ENCODE measurements around the gene TPST1.
"Not testable (repeated sequence)": the region's sequence is repeated elsewhere in the genome, so short reads cannot be mapped to it uniquely, and the experiment has no call there.

Gene TPST1

GRCh38 chr7:66204822-66205740, at the start of gene TPST1:
TPST1 (plus strand) TSS chr7:66205334; CDS start chr7:66240426, 35,092 bp downstream.
- DNase-seq: peak; percentile 83

DNA sequence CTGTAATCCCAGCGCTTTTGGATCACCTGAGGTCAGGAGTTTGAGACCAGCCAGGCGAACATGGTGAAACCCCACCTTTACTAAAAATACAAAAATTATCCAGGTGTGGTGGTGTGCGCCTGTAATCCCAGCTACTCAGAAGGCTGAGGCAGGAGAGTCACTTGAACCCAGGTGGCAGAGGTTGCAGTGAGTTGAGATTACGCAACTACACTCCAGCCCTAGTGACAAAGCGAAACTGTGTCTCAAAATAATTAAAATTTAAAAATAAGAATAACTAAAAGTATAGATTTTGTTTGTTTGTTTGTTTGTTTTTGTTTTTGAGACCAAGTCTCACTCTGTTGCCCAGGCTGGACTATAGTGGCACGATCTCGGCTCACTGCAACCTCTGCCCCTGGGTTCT, 49.1 kb upstream of the TPST1 start:
- not testable (repeated sequence) for DNase-seq

DNA sequence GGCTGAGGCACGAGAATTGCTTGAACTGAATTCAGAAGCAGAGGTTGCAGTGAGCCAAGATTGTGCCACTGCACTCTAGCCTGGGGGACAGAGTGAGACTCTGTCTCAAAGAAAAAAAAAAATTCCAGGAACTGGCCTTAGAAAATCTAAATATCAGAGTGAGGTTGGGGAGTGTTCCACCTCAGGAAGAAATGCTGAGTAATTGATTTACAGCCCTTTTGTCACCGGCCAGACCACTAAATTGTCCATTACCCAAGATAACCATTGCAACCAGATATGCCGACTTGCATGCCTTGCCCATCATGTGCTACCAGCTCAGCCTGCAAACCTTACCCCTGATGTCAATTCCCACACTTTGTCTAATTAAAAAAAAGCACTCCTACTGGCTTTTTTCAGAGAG, 48.1 kb upstream of the TPST1 start:
- no peak for DNase-seq

- no peak for DNase-seq
These were observed 42.5 kb upstream of the TPST1 start for GRCh38 chr7:66162622-66163021.

- no peak for DNase-seq
These were observed 41.9 kb upstream of the TPST1 start for GRCh38 chr7:66163186-66163610.

DNA sequence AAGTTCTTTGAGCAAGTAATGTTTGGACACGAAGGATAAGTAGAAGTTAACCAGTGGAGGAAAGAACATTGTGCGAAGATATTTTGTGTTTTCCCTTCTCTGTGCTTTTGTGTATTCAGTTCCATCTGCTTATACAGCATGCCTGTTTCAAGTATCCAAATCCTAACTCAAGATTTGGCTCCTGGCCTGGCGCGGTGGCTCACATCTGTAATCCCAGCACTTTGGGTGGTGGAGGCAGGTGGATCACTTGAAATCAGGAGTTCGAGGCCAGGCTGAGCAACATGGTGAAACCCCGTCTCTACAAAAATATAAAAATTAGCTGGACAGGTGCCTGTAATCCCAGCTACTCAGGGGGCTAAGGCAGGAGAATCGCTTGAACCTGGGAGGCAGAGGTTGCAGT, 40.8 kb upstream of the TPST1 start:
- no peak for DNase-seq

DNA sequence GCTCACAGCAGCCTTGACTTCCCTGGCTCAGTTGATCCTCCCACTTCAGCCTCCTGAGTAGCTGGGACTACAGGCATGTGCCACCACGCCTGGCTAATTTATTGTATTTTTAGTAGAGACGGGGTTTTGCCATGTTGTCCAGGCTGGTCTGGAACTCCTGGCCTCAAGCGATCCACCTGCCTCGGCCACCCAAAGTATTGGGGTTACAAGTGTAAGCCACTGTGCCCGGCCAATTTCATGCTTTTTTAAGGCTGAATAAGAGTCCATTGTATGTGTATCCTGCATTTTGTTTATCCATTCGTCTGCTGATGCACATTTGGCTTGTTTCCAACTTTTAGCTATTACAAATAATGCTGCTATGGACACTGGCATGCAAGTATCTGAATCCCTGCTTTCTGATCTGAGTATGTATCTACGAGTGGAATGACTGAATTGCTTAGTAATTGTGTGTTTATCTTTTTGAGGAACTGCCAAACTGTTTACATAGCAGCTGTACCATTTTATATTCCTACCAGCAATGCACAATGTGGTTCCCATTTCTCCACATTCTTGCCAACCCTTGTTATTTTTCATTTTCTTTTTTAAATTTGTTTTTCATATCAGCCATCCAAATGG, 37.3 kb upstream of the TPST1 start:
- DNase-seq: no peak

- no peak for DNase-seq
These were observed 35.5 kb upstream of the TPST1 start for GRCh38 chr7:66169616-66170015.

DNA sequence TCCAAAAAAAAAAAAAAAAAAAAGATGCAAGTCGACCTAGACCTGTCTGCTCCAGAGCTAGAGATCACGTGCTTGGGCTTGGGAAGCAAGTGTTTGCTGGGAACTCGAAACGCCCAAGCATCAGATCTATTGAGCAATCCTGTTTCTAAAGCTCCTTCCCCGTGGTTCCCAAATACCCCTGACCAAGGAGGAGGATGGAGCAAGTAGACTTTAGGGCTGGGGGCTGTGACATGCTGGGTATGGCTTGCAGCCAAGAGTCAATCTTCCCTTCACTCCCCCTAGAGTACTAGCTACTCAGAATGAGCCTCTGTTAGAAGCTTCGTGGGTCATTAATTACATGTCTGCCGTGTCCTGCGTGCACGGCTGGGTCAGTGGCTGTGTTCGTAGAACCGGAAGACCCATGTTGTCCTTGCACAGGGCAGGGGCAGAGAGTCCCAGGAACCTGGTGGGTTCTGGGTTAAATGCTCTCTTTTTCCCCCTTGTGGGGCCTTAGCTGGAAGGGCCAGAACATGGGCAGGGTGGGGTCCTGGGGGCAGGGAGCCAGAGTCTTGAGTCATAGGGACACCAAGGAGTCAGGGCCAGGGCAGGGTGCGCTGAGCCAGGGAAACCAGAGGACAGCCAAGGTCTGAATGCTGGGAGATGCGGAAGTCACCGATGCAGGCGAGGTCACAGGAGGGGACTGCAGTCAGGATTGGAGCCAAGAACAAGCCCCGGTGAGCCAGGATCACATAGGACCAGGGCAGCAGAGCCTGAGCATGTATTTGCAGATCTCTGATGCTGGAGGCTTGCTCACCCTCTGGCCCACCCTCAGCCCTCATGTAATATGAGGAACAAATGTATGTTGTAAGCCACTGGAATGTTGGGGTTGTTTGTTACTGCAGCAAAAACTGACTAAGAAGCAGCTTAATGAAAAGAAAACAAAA, 34.6 kb upstream of the TPST1 start:
- no peak for DNase-seq

DNA sequence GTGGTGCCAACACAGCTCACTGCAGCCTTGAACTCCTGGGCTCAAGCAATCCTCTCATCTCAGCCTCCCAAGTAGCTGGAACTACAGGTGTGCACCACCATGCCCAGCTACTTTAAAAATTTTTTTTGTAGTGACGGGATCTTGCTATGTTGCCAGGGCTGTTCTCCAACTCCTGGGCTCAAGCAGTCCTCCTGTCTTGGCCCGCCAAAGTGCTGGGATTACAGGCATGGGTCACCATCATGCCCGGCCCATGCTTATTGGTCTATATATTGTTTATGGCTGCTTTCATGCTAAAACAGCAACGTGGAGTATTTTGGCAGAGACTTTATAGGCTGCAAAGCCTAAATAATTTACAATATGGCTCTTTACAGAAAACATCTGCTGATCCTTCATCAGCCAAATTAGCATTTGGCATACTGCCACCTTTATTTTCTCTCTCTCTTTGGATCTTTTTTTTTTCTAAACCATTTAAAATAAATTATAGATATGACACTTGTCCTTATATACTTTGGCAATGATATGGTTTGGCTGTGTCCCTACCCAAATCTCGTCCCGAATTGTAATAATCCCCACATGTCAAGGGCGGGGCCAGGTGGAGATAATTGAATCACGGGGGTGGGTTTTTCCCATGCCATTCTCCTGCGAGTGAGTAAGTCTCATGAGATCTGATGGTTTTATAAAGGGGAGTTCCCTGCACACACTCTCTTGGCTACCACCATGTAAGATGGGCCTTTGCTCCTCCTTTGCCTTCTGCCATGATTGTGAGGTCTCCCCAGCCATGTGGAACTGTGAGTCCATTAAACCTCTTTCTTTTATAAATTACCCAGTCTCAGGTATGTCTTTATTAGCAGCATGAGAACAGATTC, 32.4 kb upstream of the TPST1 start:
- peak; percentile 16 for DNase-seq

- no peak for DNase-seq
These were observed 31.3 kb upstream of the TPST1 start for GRCh38 chr7:66173856-66174255.

GRCh38 chr7:66175006-66175405, 30.1 kb upstream of the TPST1 start:
- not testable (repeated sequence) for DNase-seq

- DNase-seq: no peak
These were observed 28.2 kb upstream of the TPST1 start for GRCh38 chr7:66176914-66177313.

GRCh38 chr7:66178258-66178657, 26.9 kb upstream of the TPST1 start:
- DNase-seq: no peak

GRCh38 chr7:66181329-66181728, 23.8 kb upstream of the TPST1 start:
- no peak for DNase-seq

DNA sequence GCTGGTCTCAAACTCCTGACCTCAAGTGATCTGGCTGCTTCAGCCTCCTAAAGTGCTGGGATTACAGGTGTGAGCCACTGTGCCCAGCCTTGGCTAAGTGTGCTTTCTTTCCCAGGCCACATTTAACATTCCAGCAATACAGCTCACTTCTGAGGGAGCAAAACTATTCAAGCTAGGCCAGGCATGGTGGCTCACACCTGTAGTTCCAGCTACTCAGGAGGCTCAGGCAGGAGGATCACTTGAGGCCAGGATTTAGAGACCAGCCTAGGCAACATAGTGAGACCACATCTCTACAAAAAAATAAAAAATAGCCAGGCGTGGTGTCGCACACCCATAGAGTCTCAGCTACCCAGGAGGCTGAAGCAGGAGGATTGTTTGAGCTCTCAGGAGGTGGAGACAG, 23.3 kb upstream of the TPST1 start:
- no peak for DNase-seq

- no peak for DNase-seq
These were observed 22.2 kb upstream of the TPST1 start for GRCh38 chr7:66182920-66183319.

DNA sequence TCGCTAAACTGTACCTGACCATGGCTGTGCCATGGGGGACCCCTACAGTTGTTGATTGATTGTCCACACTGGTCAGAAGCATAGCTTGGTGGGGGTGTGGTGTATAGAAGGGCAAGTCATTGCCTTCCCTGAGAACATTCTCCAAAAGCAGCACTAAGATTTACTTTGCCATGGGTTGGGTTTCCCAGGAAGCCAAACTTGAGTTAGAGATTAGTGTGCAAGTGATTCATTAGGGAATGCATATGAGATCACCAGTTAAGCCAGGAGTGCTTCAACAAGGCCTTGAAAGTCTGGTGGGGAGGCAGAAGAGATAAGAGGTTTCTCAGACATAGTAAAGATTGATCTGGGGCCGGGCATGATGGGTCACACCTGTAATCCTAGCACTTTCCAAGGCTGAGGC, 21.4 kb upstream of the TPST1 start:
- no peak for DNase-seq

GRCh38 chr7:66185680-66186187, 19.4 kb upstream of the TPST1 start:
- no peak for DNase-seq

- DNase-seq: no peak
These were observed 18.1 kb upstream of the TPST1 start for GRCh38 chr7:66186991-66187390.

- DNase-seq: no peak
These were observed 17.2 kb upstream of the TPST1 start for GRCh38 chr7:66187905-66188304.

- DNase-seq: no peak
These were observed 16.5 kb upstream of the TPST1 start for GRCh38 chr7:66188645-66189044.
